NCI-H345 treated with DMSO at 0.1 percent for 48 hours (cell line): ENCODE measurements around the gene ANGPTL4.
"Not testable (repeated sequence)": the region's sequence is repeated elsewhere in the genome, so short reads cannot be mapped to it uniquely, and the experiment has no call there.

Experiments used
- DNase-seq: peaks from one replicate; lab custom pipeline; 2025; ENCODE audit not compliant: unreplicated experiment; lab: John Stamatoyannopoulos, UW

The ANGPTL4 gene

GRCh38 chr19:8363803-8364771, at the start of gene ANGPTL4:
Gene ANGPTL4, plus strand, starts transcription at chr19:8364155. Its CDS starts 167 bp downstream, at chr19:8364322.
- DNase-seq = no peak

- not testable (repeated sequence) for DNase-seq
Measured at GRCh38 chr19:8314981-8315640, 48.8 kb upstream of the ANGPTL4 start.

DNA sequence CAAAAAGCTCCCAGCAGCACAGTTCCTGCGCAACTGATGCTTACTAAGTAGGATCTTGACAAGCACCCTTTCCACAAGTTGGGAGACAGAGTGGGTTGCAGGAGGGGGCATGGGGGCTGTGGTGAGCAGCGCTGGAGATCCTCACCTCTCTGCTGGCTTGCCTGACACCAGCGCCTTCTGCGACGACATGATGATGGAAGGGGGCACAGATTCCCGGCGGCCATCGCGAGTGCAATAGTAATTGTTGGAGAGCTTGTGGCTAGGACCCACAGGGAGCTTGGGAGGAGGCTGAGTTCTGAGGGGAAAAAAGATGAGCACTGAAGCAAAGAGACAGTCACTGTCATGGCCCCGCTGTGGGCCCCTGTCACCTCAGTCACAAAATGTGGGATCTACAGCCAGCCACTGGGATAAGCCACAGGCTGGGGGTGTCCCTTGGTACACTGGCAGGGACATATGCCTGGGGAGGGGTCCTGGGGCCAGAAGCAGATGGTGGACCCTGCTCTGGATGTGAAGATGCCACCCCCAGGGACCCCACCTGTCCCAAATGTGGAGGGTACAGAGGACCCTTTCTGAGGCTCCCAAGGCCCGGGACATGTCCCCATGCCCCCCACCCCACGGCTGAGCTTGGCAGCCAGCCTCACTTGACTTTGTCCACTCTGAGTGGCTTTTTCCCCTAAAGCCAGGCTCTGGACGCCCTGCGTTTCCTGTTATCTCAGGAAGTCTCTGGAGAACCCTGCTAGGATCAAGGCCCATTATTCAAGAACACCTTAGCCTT, 47.4 kb upstream of the ANGPTL4 start:
- no peak for DNase-seq

- DNase-seq = not testable (repeated sequence)
Measured at GRCh38 chr19:8318835-8319234, 45.1 kb upstream of the ANGPTL4 start.

DNA sequence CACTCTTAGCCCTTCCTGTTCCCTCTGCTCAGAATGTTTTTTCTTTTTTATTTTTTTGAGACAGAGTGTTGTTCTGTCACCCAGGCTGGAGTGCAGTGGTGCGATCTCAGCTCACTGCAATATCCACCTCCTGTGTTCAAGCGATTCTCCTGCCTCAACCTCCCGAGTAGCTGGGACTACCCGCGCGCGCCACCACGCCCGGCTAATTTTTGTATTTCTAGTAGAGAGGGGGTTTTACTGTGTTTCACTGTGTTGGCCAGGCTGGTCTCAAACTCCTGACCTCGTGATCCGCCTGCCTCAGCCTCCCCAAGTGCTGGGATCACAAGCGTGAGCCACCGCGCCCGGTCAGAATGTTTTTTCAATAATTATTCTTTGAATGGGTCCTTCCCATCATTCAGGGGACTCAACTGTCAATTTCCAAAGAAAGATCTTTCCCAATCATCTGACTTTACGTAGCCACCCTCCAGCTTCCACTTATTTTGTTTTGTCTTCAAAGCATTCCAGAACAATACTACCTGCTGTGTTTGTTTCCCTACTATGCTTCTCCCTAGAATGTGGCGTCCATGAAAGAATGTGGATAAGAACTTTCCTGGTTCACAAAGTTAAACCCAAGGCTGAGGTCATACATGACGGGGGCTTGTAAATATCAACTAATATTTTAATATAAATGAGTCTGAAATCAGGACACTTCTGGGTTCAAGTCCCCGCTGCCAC, 44.0 kb upstream of the ANGPTL4 start:
- no peak for DNase-seq

- no peak for DNase-seq
Measured at GRCh38 chr19:8320564-8321066, 43.3 kb upstream of the ANGPTL4 start.

- DNase-seq = peak; percentile 89
Measured at GRCh38 chr19:8321067-8321985, 42.6 kb upstream of the ANGPTL4 start, which contains the start of the genes NDUFA7 and RPS28. Gene NDUFA7, minus strand, starts transcription at chr19:8321375. Its CDS starts 17 bp downstream, at chr19:8321358. Gene RPS28, plus strand, starts transcription at chr19:8321496. Its CDS starts 35 bp downstream, at chr19:8321531.

DNA sequence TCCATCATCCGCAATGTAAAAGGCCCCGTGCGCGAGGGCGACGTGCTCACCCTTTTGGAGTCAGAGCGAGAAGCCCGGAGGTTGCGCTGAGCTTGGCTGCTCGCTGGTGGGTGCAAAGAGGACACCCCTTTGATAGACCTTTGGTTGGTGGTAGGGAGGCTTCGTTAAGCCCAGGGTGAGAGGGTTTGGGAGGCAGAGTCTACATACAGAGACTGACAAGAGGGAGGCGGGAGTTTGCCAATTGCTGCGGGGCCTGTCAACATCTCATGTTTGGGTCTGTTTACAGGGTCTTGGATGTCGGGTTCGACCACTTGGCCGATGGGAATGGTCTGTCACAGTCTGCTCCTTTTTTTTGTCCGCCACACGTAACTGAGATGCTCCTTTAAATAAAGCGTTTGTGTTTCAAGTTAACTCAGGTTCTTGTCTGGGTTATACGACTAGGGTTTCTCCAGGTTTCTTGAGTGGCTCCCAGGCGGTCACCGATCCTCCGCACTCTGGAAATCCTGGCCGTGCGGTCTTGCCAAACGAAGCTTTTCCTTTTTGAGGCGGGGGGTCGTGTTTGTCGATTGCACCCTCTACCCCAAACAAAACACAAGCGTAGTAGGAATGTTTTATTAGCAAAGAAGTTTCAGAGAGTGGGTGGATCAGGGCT, 41.8 kb upstream of the ANGPTL4 start:
- DNase-seq = no peak

DNA sequence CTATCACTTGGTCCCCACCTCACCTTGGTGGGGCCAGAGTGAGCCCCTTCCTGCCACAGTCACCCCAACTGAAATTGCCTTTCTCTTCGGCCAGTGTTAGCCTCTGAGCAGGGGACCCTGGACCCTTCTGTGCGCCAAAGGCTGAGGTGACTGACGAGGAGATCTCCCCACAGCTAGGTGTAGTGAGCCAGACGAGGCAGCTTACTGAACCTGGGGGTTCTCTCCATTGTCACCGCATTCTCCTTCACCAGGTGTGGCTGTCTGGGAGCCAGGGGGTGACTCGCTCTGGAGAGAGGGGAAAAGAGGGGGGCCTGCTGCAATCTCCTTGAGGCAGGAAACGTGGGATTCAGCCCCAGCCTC, 41.3 kb upstream of the ANGPTL4 start:
- no peak for DNase-seq

DNA sequence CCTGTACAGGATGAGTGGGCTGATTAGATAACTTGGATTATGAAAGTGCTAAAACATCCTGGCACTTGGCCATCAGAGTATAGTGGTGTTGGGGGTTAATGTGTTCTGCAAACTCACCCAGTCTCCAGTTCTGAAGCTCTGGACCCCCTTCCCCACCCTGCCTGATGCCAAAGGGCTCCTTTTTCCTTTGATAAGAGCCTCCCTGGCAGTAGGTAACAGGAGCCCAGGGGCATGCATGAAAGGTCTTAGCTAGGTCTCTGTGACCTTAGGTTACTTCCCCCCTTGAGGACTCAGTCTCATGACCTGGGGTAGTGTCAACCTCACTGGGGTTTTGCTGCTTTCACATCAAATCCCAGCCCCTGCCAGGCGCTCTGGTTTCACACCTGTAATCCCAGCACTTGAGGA, 40.2 kb upstream of the ANGPTL4 start:
- no peak for DNase-seq

DNA sequence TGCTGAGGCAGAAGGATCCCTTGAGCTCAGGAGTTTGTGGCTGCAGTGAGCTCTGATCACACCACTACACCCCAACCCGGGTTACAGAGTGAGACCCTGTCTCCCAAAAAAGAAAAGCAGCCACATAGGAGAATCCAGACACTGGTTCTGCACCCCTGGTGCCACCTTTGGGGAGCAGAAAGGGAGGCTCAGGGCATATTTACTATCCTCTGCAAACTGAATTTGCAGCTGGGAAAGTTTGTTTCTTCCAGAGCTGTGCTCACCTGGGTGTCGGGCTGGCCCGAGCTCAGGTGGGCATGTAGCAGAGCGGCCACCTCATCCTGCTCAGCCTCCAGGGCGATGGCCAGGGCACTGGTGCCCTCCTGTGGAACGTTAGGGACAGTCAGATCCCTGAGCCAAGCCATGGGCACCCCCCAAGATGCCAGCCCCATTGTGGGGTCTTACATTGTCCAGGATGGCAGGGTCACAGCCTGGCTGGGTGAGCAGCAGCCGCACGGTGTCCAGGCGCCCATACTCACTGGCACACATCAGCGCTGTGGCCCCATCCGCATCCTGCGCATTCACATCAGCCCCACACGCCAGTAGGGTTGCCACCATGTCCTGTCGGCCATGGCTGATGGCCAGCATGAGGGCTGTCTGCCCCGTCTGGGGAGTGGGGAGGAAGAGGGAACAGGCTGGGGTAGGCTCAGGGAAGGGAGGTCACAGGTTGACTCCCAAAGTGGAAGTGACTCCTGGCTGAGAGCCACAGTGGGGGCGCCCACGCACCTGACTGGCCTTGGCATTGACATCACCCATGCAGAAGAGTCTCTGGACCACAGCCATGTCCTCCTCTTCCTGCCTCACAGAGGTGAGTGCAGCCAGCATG, 39.5 kb upstream of the ANGPTL4 start:
- no peak for DNase-seq

- DNase-seq = no peak
Measured at GRCh38 chr19:8325454-8325853, 38.5 kb upstream of the ANGPTL4 start.

- no peak for DNase-seq
Measured at GRCh38 chr19:8329996-8330395, 34.0 kb upstream of the ANGPTL4 start.

- DNase-seq = no peak
Measured at GRCh38 chr19:8331263-8331845, 32.6 kb upstream of the ANGPTL4 start.

DNA sequence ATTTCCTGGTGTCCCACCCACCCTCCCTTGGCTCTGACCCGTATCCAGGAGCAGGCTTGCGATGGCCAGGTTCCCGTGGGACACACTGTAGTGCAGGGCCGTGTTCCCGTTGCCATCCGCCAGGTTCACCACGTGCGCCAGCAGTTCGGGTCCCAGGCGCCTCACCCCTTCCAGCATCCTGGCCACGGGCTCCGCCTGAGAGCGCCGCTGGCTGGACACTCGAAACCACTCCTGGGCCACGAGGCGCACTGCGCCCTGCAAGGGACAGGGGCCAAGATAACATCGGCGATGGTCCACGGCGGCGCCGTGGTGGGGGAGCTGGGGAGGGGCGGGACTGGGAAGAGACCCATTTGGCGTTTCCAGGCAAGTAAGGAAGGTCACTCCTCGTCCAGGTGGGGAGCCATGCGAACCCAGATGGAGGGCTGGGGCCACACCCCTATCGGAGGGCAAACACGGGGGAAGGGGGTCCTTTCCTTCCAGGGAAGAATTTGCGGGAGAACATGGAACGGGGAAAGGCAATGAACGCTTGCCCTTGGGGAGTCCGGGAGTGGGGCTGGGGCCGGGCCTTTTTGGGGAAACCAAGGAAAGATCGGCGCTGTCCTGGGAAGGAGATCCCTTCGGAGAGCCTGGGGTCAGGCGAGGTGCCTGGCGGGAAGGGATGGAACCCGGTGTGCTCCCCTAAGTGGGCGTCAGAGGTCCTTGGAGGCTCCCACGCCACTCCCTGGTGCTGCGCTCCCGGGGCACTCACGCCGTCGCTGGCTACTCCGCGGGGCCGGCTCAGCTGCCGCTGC, 30.8 kb upstream of the ANGPTL4 start:
- DNase-seq = no peak

- DNase-seq = peak; percentile 32
Measured at GRCh38 chr19:8333767-8334457, 30.0 kb upstream of the ANGPTL4 start.
